ENCODE data around the gene SPIRE1.

DNA sequence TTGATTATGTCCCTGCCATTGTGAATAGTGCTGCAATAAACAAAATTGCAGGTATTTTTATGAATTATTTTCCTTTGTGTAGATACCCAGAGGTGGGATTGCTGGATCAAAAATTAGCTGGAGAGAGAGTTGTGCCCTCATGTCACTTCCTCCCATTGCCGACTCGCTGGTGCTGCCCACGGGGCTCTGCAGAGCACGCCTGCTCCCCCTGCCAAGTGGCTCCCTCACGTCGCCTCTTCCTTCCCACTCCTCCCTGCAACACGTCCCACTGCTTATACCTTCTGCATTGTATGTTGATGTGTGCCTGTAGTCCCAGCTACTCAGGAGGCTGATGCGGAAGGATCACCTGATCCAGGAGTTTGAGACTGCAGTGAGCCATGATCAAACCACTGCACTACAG is 222.0 kb downstream of the SPIRE1 start:
- TF ChIP-seq, protein P1, sequence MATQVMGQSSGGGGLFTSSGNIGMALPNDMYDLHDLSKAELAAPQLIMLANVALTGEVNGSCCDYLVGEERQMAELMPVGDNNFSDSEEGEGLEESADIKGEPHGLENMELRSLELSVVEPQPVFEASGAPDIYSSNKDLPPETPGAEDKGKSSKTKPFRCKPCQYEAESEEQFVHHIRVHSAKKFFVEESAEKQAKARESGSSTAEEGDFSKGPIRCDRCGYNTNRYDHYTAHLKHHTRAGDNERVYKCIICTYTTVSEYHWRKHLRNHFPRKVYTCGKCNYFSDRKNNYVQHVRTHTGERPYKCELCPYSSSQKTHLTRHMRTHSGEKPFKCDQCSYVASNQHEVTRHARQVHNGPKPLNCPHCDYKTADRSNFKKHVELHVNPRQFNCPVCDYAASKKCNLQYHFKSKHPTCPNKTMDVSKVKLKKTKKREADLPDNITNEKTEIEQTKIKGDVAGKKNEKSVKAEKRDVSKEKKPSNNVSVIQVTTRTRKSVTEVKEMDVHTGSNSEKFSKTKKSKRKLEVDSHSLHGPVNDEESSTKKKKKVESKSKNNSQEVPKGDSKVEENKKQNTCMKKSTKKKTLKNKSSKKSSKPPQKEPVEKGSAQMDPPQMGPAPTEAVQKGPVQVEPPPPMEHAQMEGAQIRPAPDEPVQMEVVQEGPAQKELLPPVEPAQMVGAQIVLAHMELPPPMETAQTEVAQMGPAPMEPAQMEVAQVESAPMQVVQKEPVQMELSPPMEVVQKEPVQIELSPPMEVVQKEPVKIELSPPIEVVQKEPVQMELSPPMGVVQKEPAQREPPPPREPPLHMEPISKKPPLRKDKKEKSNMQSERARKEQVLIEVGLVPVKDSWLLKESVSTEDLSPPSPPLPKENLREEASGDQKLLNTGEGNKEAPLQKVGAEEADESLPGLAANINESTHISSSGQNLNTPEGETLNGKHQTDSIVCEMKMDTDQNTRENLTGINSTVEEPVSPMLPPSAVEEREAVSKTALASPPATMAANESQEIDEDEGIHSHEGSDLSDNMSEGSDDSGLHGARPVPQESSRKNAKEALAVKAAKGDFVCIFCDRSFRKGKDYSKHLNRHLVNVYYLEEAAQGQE (IDR thresholded peaks at IDR 0.05; ENCODE audit: low read depth) = no peak
- TF ChIP-seq CREB1 (IDR thresholded peaks at IDR 0.05; ENCODE audit: low read depth) (no peak), TAF1 (IDR thresholded peaks at IDR 0.05; ENCODE audit: low read depth) (no peak), CEBPB (IDR thresholded peaks at IDR 0.05) (no peak), NFIC (IDR thresholded peaks at IDR 0.05) (no peak), FOXM1 (IDR thresholded peaks at IDR 0.05; ENCODE audit: borderline replicate concordance, low read depth) (no peak), TEAD4 (IDR thresholded peaks at IDR 0.05) (no peak), EP300 (IDR thresholded peaks at IDR 0.05; ENCODE audit: borderline replicate concordance) (no peak), ZBTB7A (IDR thresholded peaks at IDR 0.05; ENCODE audit: low read depth) (no peak), RAD21 (IDR thresholded peaks at IDR 0.05; ENCODE audit: low read depth) (no peak), YY1 (IDR thresholded peaks at IDR 0.05; ENCODE audit: low read depth) (no peak)
- TF ChIP-seq, protein P2, sequence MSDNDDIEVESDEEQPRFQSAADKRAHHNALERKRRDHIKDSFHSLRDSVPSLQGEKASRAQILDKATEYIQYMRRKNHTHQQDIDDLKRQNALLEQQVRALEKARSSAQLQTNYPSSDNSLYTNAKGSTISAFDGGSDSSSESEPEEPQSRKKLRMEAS (IDR thresholded peaks at IDR 0.05) = no peak

Data from Ishikawa (cell line).